Ovary (tissue), 3 donors: ENCODE data around the gene PARP16.

Experiments
- CTCF ChIP-seq, 3 donors: fragments of 450-650 bp in 2 of 3; fragments of 200-600 bp in 1 of 3; IDR thresholded peaks; one replicate each; pipeline versions ENCODE4 v1.5.1 to v1.8.0; 2016 to 2022; ENCODE audit warnings: antibody characterized with exemption in 3 of 3, mild to moderate bottlenecking in 1 of 3
- EP300 ChIP-seq: sonication (generic); formaldehyde crosslinking; IDR thresholded peaks from one replicate; pipeline ENCODE4 v1.6.1; 2017; ENCODE audit warnings: antibody characterized with exemption
- POLR2A ChIP-seq: fragments of 450-650 bp; IDR thresholded peaks from one replicate; pipeline ENCODE4 v1.6.1; 2017; ENCODE audit warnings: antibody characterized with exemption, mild to moderate bottlenecking, moderate library complexity
- donor health status: DM: no; HTN: no; CAD: no.

DNA sequence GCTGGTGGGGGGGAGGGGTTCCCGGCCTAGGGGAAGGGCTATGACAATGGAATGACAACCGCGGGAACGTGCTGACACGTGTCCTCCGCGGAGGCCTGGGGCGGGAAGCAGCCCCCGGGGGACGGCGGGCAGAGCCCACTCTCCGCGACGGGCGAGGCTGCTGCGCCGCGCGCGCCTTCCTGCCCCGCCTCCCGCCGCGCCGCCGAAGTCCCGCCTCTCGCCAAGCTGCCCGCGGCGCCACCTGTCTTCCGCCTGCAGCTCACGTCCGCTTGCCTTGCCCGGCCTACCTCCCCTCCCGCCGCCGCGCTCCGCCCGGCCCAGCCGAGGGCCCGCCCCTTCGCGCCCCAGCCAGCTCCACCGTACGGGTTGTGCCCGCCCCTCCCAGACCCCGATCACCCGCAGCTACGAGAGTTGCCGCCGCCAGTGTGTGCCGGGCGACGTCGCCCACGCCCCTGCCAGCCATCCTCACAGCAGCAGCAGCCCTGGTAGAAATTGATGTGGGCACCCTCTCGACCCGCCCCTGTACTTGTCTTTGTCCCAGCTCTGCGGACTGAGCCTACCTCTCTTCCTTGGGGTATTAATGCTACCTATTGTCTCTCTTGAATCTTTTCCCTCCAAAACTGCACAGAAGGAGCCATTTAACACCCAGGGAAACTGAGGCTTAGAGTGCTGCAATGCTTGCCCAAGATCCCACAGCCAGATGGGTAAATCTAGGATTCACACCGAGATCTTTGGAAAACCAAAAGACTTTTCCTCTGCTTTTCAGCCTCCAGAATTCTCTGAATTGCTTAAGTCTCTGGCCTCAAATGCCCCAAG, at the start of gene PARP16:
- TF ChIP-seq CTCF (IDR thresholded peaks at IDR 0.05) (peak; percentile 60 to 77 (median 66)), POLR2A (peak; percentile 83), EP300 (no peak)
